Testis (tissue), 2 donors: ENCODE measurements around the gene DNAJC13.

Experiments
- POLR2A ChIP-seq: fragments of 450-650 bp; IDR thresholded peaks from one replicate; pipeline ENCODE4 v1.6.1; 2017; ENCODE audit warnings: antibody characterized with exemption, mild to moderate bottlenecking, moderate library complexity
- TF ChIP-seq, protein P1 (sequence below), 3 experiments: fragments of 450-650 bp in 2 of 3; fragments of 200-600 bp in 1 of 3; sonication (generic) in 1 of 3; IDR thresholded peaks; one replicate each; pipeline ENCODE4 v1.5.1; 2016 to 2019; ENCODE audit warnings: antibody characterized with exemption in 3 of 3, mild to moderate bottlenecking in 2 of 3, moderate library complexity in 1 of 3

- TF ChIP-seq, protein P1, sequence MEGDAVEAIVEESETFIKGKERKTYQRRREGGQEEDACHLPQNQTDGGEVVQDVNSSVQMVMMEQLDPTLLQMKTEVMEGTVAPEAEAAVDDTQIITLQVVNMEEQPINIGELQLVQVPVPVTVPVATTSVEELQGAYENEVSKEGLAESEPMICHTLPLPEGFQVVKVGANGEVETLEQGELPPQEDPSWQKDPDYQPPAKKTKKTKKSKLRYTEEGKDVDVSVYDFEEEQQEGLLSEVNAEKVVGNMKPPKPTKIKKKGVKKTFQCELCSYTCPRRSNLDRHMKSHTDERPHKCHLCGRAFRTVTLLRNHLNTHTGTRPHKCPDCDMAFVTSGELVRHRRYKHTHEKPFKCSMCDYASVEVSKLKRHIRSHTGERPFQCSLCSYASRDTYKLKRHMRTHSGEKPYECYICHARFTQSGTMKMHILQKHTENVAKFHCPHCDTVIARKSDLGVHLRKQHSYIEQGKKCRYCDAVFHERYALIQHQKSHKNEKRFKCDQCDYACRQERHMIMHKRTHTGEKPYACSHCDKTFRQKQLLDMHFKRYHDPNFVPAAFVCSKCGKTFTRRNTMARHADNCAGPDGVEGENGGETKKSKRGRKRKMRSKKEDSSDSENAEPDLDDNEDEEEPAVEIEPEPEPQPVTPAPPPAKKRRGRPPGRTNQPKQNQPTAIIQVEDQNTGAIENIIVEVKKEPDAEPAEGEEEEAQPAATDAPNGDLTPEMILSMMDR (IDR thresholded peaks at IDR 0.05), result no peak
- TF ChIP-seq POLR2A, result no peak
These were observed 44.2 kb downstream of the DNAJC13 start for GRCh38 chr3:132461544-132461943.
